Transverse colon (tissue), 4 donors: Measurements from ENCODE around the gene TTYH1.

ENCODE experiments used
- EP300 ChIP-seq: sonication (generic); formaldehyde crosslinking; IDR thresholded peaks from one replicate; pipeline ENCODE4 v1.6.1; 2017; ENCODE audit warnings: antibody characterized with exemption, low read depth
- POLR2A ChIP-seq: fragments of 450-650 bp; IDR thresholded peaks from one replicate; pipeline ENCODE4 v1.6.1; 2016; ENCODE audit warnings: antibody characterized with exemption, mild to moderate bottlenecking, moderate library complexity
- POLR2AphosphoS5 ChIP-seq, 3 donors: sonication (generic); formaldehyde crosslinking; IDR thresholded peaks; one replicate each; pipeline ENCODE4 v1.6.1; 2016; ENCODE audit warnings: antibody characterized with exemption in 3 of 3
- TF ChIP-seq, protein P1 (sequence below), 5 experiments: fragments of 200-600 bp in 3 of 5; fragments of 450-650 bp in 2 of 5; sonication (generic) in 3 of 5; IDR thresholded peaks; 1 replicate in 2 of 5; 2 replicates in 3 of 5; pipeline ENCODE4 v1.5.1; 2016 to 2017; ENCODE audit warnings: antibody characterized with exemption in 5 of 5, inconsistent platforms in 3 of 5, mild to moderate bottlenecking in 2 of 5, moderate library complexity in 1 of 5

DNA sequence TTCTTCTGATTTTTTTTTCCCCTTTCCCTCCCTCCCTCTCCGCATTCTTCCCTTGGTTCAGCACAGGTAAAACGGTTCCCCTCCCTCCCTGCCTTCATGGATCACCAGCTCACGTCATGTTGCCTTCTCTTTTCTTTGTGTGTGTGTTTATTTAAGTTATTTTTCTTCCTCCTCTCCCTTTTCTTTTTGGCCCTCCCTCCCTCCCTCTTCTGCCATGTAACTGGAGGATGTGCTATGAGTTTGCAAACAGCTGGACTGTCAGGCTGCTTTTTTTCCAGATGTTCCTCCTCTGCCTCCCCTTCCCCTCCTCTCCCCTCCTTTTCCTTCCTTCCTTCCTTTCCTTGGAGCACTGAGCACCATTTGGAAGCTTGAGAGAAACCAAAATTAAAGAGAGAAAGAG lies 46.3 kb downstream of the TTYH1 start:
- TF ChIP-seq, protein P1, sequence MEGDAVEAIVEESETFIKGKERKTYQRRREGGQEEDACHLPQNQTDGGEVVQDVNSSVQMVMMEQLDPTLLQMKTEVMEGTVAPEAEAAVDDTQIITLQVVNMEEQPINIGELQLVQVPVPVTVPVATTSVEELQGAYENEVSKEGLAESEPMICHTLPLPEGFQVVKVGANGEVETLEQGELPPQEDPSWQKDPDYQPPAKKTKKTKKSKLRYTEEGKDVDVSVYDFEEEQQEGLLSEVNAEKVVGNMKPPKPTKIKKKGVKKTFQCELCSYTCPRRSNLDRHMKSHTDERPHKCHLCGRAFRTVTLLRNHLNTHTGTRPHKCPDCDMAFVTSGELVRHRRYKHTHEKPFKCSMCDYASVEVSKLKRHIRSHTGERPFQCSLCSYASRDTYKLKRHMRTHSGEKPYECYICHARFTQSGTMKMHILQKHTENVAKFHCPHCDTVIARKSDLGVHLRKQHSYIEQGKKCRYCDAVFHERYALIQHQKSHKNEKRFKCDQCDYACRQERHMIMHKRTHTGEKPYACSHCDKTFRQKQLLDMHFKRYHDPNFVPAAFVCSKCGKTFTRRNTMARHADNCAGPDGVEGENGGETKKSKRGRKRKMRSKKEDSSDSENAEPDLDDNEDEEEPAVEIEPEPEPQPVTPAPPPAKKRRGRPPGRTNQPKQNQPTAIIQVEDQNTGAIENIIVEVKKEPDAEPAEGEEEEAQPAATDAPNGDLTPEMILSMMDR (IDR thresholded peaks at IDR 0.05): no peak
- no peak for TF ChIP-seq POLR2A
- TF ChIP-seq POLR2AphosphoS5 (IDR thresholded peaks at IDR 0.05): no peak
- no peak for TF ChIP-seq EP300
